Activated CD4-positive, alpha-beta T cell treated with anti-CD3 and anti-CD28 coated beads, Interleukin-2, amount 50 U/mL, for 16 hours (primary cell): ENCODE measurements around the gene TBL1XR1.
"Not testable (repeated sequence)": the region's sequence is repeated elsewhere in the genome, so short reads cannot be mapped to it uniquely, and the experiment has no call there.

Source experiments
- DNase-seq: peaks from one replicate; pipeline ENCODE4 v3.0.0-alpha.2; 2020

The TBL1XR1 gene

DNA sequence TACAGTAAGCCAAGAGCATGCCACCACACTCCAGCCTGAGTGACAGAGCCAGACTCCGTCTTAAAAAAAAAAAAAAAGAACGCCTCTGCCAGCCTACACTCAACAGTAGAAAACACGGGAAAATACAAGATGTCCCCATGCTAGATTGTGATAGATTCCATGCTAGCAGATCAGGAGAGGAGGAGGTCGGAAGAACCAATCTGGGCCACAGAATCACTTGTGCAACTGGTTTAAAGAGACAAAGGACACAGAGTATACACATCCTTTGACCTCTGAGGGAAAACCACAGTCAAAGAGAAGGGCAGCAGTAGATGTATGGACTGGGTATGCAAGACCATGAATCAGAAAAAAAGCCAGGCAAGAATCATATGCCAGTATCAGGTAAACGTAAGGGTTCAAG lies 15.9 kb downstream of the TBL1XR1 start:
- no peak for DNase-seq

GRCh38 chr3:177180506-177180905 lies 16.8 kb downstream of the TBL1XR1 start:
- no peak for DNase-seq

GRCh38 chr3:177179281-177180067 lies 17.8 kb downstream of the TBL1XR1 start:
- no peak for DNase-seq

DNA sequence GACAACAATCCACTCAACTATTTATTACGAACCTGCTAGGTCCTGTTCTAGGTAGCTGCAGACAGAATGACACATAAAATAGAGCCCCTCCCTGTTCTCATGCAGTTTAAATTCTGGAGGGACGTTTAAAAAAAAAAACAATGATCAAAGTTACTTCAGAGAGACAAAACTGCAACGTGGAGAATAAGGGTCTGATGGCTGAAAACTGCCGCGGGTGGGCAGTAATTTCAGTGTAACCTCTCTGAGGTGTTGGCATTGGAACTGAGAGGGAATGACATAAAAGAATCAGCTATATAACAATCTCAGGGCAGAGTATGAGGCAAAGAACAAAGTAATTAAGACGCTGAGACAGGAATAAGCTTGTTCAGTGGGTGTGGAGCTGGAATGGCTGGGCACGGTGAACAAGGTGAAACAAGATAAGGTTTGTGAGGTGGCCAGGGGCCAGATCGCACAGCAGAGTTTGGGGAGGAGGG lies 19.5 kb downstream of the TBL1XR1 start:
- no peak for DNase-seq

GRCh38 chr3:177174607-177175170 lies 22.6 kb downstream of the TBL1XR1 start:
- no peak for DNase-seq

DNA sequence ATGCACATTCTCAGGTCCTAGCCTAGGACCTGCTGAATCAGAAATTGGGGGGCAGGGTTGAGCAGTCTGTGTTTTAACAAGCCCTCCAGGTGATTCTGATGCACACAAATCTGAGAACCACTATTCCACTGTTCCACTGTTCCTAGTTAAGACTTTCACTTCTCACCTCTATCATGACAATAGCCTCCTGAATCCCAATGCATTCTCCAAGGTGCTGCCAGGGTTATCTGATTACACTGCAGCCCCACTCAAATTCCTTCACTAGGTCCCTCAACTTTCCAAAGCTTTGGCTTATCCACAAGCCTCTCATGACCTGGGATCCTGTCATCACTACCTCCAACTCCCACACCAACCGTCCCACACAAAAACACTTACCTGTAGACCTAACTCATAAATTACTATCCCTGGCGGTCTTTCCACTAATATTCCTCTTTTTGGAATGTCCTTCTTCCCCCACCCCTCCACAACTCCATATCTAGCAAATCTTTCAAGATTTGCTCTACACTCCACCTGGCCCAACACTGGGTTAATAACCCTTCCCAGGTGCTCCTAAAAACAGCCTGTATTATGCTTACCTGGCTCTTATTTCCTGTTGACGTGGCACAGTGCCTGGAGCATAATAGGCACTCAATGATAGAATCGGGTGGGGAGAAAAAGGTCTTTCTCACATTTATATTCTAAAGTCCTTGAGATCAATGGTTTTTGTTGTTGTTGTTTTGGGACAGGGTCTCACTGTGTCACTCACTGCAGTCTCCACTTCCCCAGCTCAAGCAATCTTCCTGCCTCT lies 27.2 kb downstream of the TBL1XR1 start:
- no peak for DNase-seq

DNA sequence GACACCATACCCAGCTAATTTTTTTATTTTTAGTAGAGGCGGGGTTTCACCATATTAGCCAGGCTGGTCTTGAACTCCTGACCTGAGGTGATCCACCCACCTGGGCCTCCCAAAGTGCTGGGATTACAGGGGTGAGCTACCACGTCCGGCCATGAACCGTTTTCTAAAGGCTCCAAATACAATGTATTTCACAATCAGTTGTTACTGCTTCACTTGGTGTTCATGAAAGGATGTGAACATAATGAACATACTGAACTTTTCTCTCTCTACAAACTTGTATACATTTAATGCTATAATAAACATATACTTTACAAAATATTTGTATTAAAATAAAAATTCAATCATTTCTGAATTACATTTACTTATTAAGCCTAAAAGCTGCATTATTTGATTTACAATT lies 28.9 kb downstream of the TBL1XR1 start:
- no peak for DNase-seq

GRCh38 chr3:177162742-177163141 lies 34.5 kb downstream of the TBL1XR1 start:
- no peak for DNase-seq

DNA sequence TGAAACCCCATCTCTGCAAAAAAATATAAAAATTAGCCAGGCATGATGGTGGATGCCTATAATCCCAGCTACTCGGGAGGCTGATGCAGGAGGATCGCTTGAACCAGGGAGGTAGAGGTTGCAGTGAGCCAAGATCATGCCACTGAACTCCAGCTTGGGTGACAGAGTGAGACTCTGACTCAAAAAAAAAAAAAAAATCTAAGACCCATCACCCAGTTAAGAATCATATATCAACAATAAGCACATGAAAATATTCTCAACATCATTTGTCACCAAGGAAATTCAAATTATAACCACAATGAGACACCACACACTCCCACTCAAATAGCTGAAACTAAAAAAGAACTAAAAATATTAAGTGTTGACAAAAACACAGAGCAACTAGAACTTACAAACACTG lies 35.7 kb downstream of the TBL1XR1 start:
- DNase-seq: not testable (repeated sequence)

- DNase-seq: no peak
These were observed 38.8 kb downstream of the TBL1XR1 start for GRCh38 chr3:177158461-177158860.

DNA sequence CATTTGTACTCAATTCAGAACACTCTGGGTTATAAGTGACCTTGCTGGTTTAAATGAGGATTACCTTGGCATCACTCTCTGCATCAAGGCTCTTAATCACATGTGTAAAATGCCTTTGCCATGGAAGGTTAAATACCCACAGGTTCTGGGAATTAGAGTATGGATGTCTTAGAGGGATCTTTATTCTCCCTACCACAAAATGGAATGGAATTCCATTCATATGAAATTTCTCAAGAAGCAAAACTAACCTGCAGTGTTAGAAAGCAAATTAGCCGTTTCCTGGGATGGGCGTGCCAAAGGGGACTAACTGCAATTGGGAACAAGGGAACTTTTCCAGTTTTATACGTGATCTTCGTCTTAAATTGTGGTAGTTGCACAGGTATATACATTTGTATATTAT lies 39.8 kb downstream of the TBL1XR1 start:
- no peak for DNase-seq

GRCh38 chr3:177154733-177155132 lies 42.5 kb downstream of the TBL1XR1 start:
- DNase-seq: no peak

DNA sequence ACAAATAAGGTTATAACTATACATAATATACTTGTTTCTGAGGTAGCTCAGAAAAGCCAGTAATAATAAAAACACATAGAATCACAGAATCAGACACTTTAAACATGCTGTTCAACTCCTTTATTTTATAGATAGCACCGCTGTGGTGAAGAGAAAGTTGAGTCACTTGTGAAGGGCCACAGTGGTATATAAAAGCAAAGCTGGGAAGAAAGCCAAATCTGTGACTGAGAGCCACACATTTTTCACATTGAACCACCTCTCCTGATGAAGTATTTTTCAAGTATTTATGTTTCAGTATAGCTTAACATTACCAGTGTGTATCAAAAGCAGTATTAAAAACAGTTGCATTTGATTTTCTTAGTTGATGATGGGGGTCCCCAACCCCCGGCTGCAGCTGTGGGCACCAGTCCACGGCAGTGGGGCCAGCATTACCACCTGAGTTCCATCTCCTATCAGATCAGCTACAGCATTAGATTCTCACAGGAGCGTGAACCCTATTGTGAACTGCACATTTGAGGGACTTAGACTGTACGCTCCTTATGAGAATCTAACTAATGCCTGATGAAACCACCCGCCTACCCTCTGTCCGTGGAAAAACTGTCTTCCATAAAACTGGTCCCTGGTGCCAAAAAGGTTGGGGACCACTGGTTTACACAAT lies 46.2 kb downstream of the TBL1XR1 start:
- peak; percentile 51 for DNase-seq

GRCh38 chr3:177150218-177150916 lies 46.9 kb downstream of the TBL1XR1 start:
- no peak for DNase-seq

GRCh38 chr3:177149106-177149505 lies 48.2 kb downstream of the TBL1XR1 start:
- DNase-seq: no peak

DNA sequence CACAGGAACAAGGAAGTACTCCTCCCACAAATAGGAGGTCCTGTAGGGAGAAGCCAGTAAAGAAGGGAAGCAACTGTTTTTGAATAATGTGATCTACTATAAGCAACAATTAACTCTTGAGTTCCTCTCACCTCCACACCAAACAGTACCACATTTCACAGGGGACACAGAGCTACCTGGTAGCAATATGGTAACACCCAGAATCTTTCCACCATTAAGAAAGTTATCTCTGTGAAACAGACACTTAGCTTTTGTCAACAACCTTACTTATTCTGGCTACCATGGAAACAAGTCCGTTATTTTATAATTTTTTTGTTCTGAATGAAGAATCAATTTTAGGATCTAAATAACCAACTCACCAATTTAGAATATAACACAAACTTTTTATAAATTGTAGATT lies 49.5 kb downstream of the TBL1XR1 start:
- DNase-seq: no peak

- DNase-seq: peak; percentile 45
These were observed 50.6 kb downstream of the TBL1XR1 start for GRCh38 chr3:177146646-177147045.

GRCh38 chr3:177145954-177146353 lies 51.3 kb downstream of the TBL1XR1 start:
- no peak for DNase-seq

GRCh38 chr3:177145381-177145780 lies 51.9 kb downstream of the TBL1XR1 start:
- DNase-seq: no peak

- peak; percentile 75 for DNase-seq
These were observed 52.4 kb downstream of the TBL1XR1 start for GRCh38 chr3:177144922-177145321.

GRCh38 chr3:177141899-177142646 lies 55.2 kb downstream of the TBL1XR1 start:
- no peak for DNase-seq

- DNase-seq: no peak
These were observed 55.8 kb downstream of the TBL1XR1 start for GRCh38 chr3:177141471-177141870.
